GM03348 (cell line): ENCODE data around the gene NXN.
"Not testable (repeated sequence)": the region's sequence is repeated elsewhere in the genome, so short reads cannot be mapped to it uniquely, and the experiment has no call there.

ENCODE experiments used
- DNase-seq: peaks from one replicate; pipeline ENCODE4 v3.0.0; 2012; ENCODE audit warnings: low spot score

Gene NXN

GRCh38 chr17:887551-888209 is 91.9 kb downstream of the NXN start:
- DNase-seq = no peak

- no peak for DNase-seq
Observed at GRCh38 chr17:885971-886571, 93.5 kb downstream of the NXN start.

GRCh38 chr17:883586-883962 is 96.0 kb downstream of the NXN start:
- no peak for DNase-seq

GRCh38 chr17:882827-883585 is 96.6 kb downstream of the NXN start:
- no peak for DNase-seq

GRCh38 chr17:881778-882177 is 97.8 kb downstream of the NXN start:
- DNase-seq = no peak

- DNase-seq = no peak
Observed at GRCh38 chr17:880443-881269, 98.9 kb downstream of the NXN start.

- no peak for DNase-seq
Observed at GRCh38 chr17:879546-880442, 99.8 kb downstream of the NXN start.

- no peak for DNase-seq
Observed at GRCh38 chr17:877630-878029, 101.9 kb downstream of the NXN start.

GRCh38 chr17:876272-876671 is 103.3 kb downstream of the NXN start:
- no peak for DNase-seq

- not testable (repeated sequence) for DNase-seq
Observed at GRCh38 chr17:874590-874989, 105.0 kb downstream of the NXN start.

GRCh38 chr17:872855-873254 is 106.7 kb downstream of the NXN start:
- DNase-seq = no peak

- DNase-seq = no peak
Observed at GRCh38 chr17:871751-872519, 107.6 kb downstream of the NXN start.

GRCh38 chr17:869567-870525 is 109.7 kb downstream of the NXN start:
- DNase-seq = peak; percentile 69

- peak; percentile 84 for DNase-seq
Observed at GRCh38 chr17:869086-869485, 110.5 kb downstream of the NXN start.

- DNase-seq = no peak
Observed at GRCh38 chr17:867896-868489, 111.6 kb downstream of the NXN start.

- DNase-seq = not testable (repeated sequence)
Observed at GRCh38 chr17:867238-867637, 112.3 kb downstream of the NXN start.

- DNase-seq = no peak
Observed at GRCh38 chr17:866568-867103, 112.9 kb downstream of the NXN start.

GRCh38 chr17:864315-864714 is 115.3 kb downstream of the NXN start:
- no peak for DNase-seq

- DNase-seq = no peak
Observed at GRCh38 chr17:863880-864279, 115.7 kb downstream of the NXN start.
